GM12873 (cell line): ENCODE data around the gene BRS3.

ENCODE experiments used
- TF ChIP-seq, protein P1 (sequence below): IDR thresholded peaks from 2 replicates; pipeline ENCODE4 v1.5.1; 2012; ENCODE audit warnings: low read depth, mild to moderate bottlenecking, moderate library complexity, low read length, control low read depth; ENCODE audit not compliant: insufficient read depth; ENCODE audit errors: missing control alignments

The BRS3 gene

DNA sequence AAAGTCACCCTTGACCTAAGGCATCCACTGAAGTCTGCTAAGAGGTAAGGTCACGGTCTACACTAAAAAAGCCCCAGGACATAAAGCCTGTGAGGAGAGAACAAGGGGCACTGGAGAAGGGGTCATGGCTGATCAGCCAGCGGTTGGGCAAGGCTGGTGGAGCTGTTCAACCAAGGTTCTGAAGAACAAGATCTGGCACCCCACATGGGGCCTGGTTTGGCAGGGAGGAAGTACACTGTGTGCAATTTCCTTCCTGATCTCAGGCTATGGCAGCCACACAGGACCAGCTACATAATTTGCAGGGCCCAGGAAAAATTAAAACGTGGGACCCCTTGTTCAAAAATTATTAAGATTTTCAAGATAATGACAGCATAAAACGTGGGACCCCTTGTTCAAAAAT, 14.1 kb upstream of the BRS3 start:
- TF ChIP-seq, protein P1, sequence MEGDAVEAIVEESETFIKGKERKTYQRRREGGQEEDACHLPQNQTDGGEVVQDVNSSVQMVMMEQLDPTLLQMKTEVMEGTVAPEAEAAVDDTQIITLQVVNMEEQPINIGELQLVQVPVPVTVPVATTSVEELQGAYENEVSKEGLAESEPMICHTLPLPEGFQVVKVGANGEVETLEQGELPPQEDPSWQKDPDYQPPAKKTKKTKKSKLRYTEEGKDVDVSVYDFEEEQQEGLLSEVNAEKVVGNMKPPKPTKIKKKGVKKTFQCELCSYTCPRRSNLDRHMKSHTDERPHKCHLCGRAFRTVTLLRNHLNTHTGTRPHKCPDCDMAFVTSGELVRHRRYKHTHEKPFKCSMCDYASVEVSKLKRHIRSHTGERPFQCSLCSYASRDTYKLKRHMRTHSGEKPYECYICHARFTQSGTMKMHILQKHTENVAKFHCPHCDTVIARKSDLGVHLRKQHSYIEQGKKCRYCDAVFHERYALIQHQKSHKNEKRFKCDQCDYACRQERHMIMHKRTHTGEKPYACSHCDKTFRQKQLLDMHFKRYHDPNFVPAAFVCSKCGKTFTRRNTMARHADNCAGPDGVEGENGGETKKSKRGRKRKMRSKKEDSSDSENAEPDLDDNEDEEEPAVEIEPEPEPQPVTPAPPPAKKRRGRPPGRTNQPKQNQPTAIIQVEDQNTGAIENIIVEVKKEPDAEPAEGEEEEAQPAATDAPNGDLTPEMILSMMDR = no peak

- TF ChIP-seq, protein P1 = no peak
These were observed 12.5 kb upstream of the BRS3 start for GRCh38 chrX:136475236-136475635.

GRCh38 chrX:136476501-136476900, 11.2 kb upstream of the BRS3 start:
- TF ChIP-seq, protein P1 = no peak

- TF ChIP-seq, protein P1 = no peak
These were observed 10.7 kb upstream of the BRS3 start for GRCh38 chrX:136477026-136477425.

GRCh38 chrX:136480383-136480782, 7.4 kb upstream of the BRS3 start:
- TF ChIP-seq, protein P1 = no peak

DNA sequence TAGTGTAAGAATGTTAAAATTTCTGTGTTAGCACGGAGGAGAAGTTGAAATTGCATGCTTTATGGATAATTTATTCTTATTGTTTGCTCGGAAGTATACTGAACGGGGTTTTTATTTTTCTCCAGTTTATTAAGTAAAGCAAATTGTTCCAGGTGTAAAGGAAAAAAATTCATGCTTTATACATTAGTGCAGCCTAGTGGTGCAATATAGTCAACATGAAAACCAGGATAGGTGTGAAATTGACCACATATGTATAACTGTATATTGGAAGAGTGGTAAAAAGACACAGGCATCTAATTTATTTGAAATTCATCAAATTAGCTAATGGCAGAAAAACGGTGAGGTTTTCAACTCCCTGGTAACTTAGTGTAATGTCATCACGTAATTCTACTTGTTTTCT, 959 bp downstream of the BRS3 start:
- TF ChIP-seq, protein P1 = no peak

GRCh38 chrX:136491832-136492231, 4.1 kb downstream of the BRS3 start:
- TF ChIP-seq, protein P1 = no peak
